ENCODE data around the gene SYPL2.

SYPL2 gene

GRCh38 chr1:109492779-109493178 lies 26.4 kb downstream of the SYPL2 start:
- DNase-seq (ENCODE audit: low read depth in 2 of 2): no peak

GRCh38 chr1:109493227-109493626 lies 26.9 kb downstream of the SYPL2 start:
- DNase-seq (ENCODE audit: low read depth in 2 of 2): no peak

GRCh38 chr1:109493805-109494539 lies 27.6 kb downstream of the SYPL2 start, which contains the start of gene CYB561D1:
Gene CYB561D1, plus strand, starts transcription at chr1:109494094. Its CDS starts 46 bp downstream, at chr1:109494140.
- peak; percentile 81 to 86 for DNase-seq (ENCODE audit: low read depth in 2 of 2)

- no peak for DNase-seq (ENCODE audit: low read depth in 2 of 2)
These were observed 29.4 kb downstream of the SYPL2 start for GRCh38 chr1:109495738-109496137.

GRCh38 chr1:109497449-109498160 lies 31.3 kb downstream of the SYPL2 start:
- no peak for DNase-seq (ENCODE audit: low read depth in 2 of 2)

GRCh38 chr1:109498161-109498801 lies 31.9 kb downstream of the SYPL2 start:
- no peak for DNase-seq (ENCODE audit: low read depth in 2 of 2)

GRCh38 chr1:109499081-109499480 lies 32.7 kb downstream of the SYPL2 start:
- no peak for DNase-seq (ENCODE audit: low read depth in 2 of 2)

GRCh38 chr1:109499661-109500536 lies 33.6 kb downstream of the SYPL2 start:
- peak in 1 of 2 experiments; percentile 59 for DNase-seq (ENCODE audit: low read depth in 2 of 2)

- no peak for DNase-seq (ENCODE audit: low read depth in 2 of 2)
These were observed 34.6 kb downstream of the SYPL2 start for GRCh38 chr1:109500941-109501381.

- no peak for DNase-seq (ENCODE audit: low read depth in 2 of 2)
These were observed 35.5 kb downstream of the SYPL2 start for GRCh38 chr1:109501644-109502363.

- DNase-seq (ENCODE audit: low read depth in 2 of 2): no peak
These were observed 36.1 kb downstream of the SYPL2 start for GRCh38 chr1:109502364-109502851.

GRCh38 chr1:109503935-109504334 lies 37.6 kb downstream of the SYPL2 start:
- no peak for DNase-seq (ENCODE audit: low read depth in 2 of 2)

GRCh38 chr1:109504974-109505373 lies 38.6 kb downstream of the SYPL2 start:
- no peak for DNase-seq (ENCODE audit: low read depth in 2 of 2)

GRCh38 chr1:109508001-109508872 lies 41.9 kb downstream of the SYPL2 start:
- no peak for DNase-seq (ENCODE audit: low read depth in 2 of 2)

GRCh38 chr1:109508873-109509175 lies 42.5 kb downstream of the SYPL2 start:
- no peak for DNase-seq (ENCODE audit: low read depth in 2 of 2)

- DNase-seq (ENCODE audit: low read depth in 2 of 2): peak in 1 of 2 experiments; percentile 54
These were observed 43.1 kb downstream of the SYPL2 start, which contains the start of gene AMIGO1 for GRCh38 chr1:109509176-109510134. Gene AMIGO1, minus strand, starts transcription at chr1:109509727. Its CDS starts 815 bp downstream, at chr1:109508912.

GRCh38 chr1:109513110-109513710 lies 46.9 kb downstream of the SYPL2 start:
- no peak for DNase-seq (ENCODE audit: low read depth in 2 of 2)

GRCh38 chr1:109514846-109515245 lies 48.5 kb downstream of the SYPL2 start:
- no peak for DNase-seq (ENCODE audit: low read depth in 2 of 2)
